K562 treated with DMSO at 1 percent for 4 hours (cell line): Measurements from ENCODE around the gene TRPV4. TPM values are rescaled to one million over a fixed set of nuclear protein-coding genes. Genes with fewer than 3 reads are reported as not detected.

Source experiments
- total RNA-seq: library from RNA; unstranded; fragments of 300-600 nt; gene quantifications from 2 replicates; pipeline ENCODE4 v1.2.3, GENCODE V29; 2022; ENCODE audit not compliant: insufficient read depth

TRPV4 gene
- total RNA-seq, result not detected in 2 replicates

DNA sequence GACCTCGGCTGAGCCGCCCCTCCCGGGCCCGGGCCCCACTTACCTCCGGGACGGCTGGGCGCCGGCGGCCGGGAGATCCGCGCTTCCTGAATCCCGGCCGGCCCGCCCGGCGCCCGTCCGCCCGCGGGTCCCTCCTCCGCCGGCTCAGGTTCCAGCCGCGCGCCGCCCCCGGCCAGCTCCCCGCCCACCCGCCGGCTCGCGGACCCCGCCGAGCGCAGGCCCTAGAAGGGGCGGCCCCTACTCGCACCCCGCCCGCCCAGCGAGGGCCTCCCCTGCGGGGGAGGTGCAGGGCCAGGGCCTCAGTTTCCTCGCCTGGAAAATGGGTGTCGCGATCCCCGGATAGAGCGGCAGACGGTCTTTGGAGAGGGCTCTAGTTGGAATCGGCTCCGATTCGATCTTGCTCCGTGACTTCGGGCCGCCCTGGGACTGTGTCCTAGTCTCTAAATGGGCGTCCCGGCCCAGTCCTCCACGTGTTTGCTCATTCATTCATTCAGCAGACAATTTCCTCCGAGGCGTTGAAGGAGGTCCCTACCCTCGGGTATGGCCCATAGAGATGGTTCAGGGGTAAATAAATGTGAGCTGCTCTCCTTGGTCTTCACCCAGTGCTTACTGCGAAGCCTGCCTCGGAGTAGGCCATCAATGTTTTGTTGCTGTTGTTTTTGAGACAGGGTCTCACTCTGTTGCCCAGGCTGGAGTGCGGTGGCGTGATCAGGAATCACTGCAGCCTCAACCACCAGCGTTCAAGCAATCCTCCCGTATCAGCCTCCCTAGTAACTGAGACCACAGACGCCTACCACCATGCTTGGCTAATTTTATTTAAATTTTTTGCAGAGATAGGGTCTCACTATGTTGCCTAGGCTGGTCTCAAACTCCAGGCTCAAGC, at the start of gene TRPV4:
Gene TRPV4 (minus strand): TSS at position 92 of the 883 bp plus-strand sequence. CDS start 18,602 bp downstream, outside the sequence.

DNA sequence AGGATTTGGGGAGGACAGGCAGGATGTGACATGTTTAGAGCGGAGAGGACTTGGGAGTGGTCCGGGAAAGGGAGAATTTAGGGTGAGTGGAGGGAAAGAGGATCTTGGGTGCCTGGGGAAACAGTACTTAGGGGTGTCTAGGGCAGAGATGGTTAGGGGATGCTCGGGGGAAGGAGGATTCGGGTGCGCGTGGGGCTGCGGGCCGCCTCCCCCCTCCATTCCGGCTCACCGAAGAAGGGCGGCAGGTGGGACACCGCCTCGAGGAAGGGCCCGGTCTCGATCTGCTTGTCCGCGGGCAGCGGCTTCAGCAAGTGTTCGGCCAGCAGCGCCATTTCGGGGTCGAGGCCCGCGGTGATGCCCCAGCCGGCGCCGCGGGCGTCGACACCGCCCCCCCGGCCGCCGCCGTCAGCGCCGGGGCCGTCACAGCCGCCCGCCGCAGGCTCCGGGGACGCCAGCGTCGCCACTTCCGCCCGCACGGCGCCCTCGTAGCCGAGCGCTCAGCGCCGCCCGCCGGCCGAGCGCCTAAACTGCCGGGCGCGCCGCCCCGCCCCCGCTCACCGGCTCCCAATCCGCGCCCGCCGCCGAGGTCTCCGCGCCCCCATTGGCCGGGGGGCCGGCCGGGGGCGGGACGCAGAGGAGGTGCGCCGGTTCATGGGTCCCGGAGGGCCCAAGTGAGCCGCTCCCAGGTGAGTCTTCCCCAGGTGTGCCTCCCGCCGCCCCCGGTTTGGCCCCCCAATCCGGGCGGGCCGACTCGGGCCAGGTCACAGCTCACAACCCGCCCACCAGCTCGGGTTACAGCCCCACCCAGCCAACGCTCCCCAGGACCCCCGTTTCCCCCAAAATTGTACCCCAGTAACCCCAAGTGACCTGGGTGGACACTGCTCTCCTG, 47.1 kb upstream of the TRPV4 start, which contains the start of gene GLTP:
Gene GLTP (minus strand): TSS at position 499 of the 889 bp plus-strand sequence. CDS start 167 bp downstream, at position 332.

Other genes with a start within 250 kb of the TRPV4 start
- gene FAM222A, start 119.6 kb downstream of the TRPV4 start, total RNA-seq, result 5.3 and 5.8 TPM in 2 replicates
- 5.3 and 5.9 TPM in 2 replicates for gene GLTP, start 47.1 kb upstream of the TRPV4 start, total RNA-seq
- gene TCHP, start 66.9 kb upstream of the TRPV4 start, total RNA-seq, result 23.1 and 29.1 TPM in 2 replicates
- 14.9 and 16.4 TPM in 2 replicates for gene GIT2, start 163.0 kb upstream of the TRPV4 start, total RNA-seq
- 52.1 and 56.6 TPM in 2 replicates for gene ANKRD13A, start 166.0 kb upstream of the TRPV4 start, total RNA-seq
- 19.7 and 24.0 TPM in 2 replicates for gene C12orf76, start 215.1 kb upstream of the TRPV4 start, total RNA-seq